Esophagus muscularis mucosa (tissue), 4 donors: ENCODE data around the gene PPHLN1. TPM values are rescaled to one million over a fixed set of nuclear protein-coding genes. Genes with fewer than 3 reads are reported as not detected.

Experiments
- DNase-seq: peaks from one replicate; pipeline ENCODE4 v3.0.0-alpha.2; 2017; ENCODE audit errors: extremely low spot score
- H3K27ac ChIP-seq, 4 donors: fragments of 200-600 bp; sonication (generic); replicated peaks in 1 of 4; 1 replicate in 3 of 4; 2 replicates in 1 of 4; pipeline ENCODE4 v1.5.1; 2016 to 2019; ENCODE audit warnings: mild to moderate bottlenecking in 1 of 4
- H3K27me3 ChIP-seq, 4 donors: fragments of 200-600 bp; sonication (generic); one replicate each; pipeline versions ENCODE4 v1.5.1 to v1.6.0; 2016 to 2019
- H3K36me3 ChIP-seq, 4 donors: fragments of 200-600 bp; sonication (generic); one replicate each; pipeline ENCODE4 v1.5.1; 2016 to 2019
- H3K4me1 ChIP-seq, 4 donors: fragments of 200-600 bp; sonication (generic); one replicate each; pipeline ENCODE4 v1.5.1; 2016 to 2019
- H3K4me3 ChIP-seq, 4 donors: fragments of 200-600 bp; sonication (generic); 1 replicate in 2 of 4; 2 replicates in 2 of 4; pipeline ENCODE4 v1.5.1; 2016 to 2019; ENCODE audit warnings: mild to moderate bottlenecking in 4 of 4, moderate library complexity in 1 of 4
- H3K9me3 ChIP-seq, 4 donors: fragments of 200-600 bp; sonication (generic); 1 replicate in 3 of 4; 2 replicates in 1 of 4; pipeline ENCODE4 v1.5.1; 2016 to 2019
- CTCF ChIP-seq, 3 experiments: fragments of 200-600 bp in 2 of 3; fragments of 450-650 bp in 1 of 3; sonication (generic) in 2 of 3; IDR thresholded peaks; one replicate each; pipeline ENCODE4 v1.5.1; 2017 to 2019; ENCODE audit warnings: antibody characterized with exemption in 3 of 3, mild to moderate bottlenecking in 2 of 3, moderate library complexity in 1 of 3
- EP300 ChIP-seq: sonication (generic); formaldehyde crosslinking; IDR thresholded peaks from one replicate; pipeline ENCODE4 v1.6.1; 2017; ENCODE audit warnings: antibody characterized with exemption
- POLR2A ChIP-seq: fragments of 450-650 bp; IDR thresholded peaks from one replicate; pipeline ENCODE4 v1.6.1; 2017; ENCODE audit warnings: antibody characterized with exemption, moderate library complexity, mild to moderate bottlenecking, low read depth
- POLR2AphosphoS5 ChIP-seq, 2 donors: sonication (generic); formaldehyde crosslinking; IDR thresholded peaks; one replicate each; pipeline ENCODE4 v1.6.1; 2017; ENCODE audit warnings: antibody characterized with exemption in 2 of 2
- WGBS: methylation state at CpG from one replicate; pipeline ENCODE4 v1.1.5; 2018; 5-methylcytosine and 5-hydroxymethylcytosine counted together
- intact Hi-C: fragments of 100-400 bp; cut with DNase I; formaldehyde crosslinking; loops from one replicate; pipeline ENCODE4 v1.15.1; 2023
- total RNA-seq, 4 donors: library from RNA; depleted of rRNA; stranded (reverse); fragments of >200 nt; gene quantifications; one replicate each; pipeline versions ENCODE4 v1.1.0 to v1.2.1, GENCODE V29; 2016

The PPHLN1 gene
- total RNA-seq, 4 donors from 2014 or later, result 40.0 to 45.3 (median 42.1) TPM

DNA sequence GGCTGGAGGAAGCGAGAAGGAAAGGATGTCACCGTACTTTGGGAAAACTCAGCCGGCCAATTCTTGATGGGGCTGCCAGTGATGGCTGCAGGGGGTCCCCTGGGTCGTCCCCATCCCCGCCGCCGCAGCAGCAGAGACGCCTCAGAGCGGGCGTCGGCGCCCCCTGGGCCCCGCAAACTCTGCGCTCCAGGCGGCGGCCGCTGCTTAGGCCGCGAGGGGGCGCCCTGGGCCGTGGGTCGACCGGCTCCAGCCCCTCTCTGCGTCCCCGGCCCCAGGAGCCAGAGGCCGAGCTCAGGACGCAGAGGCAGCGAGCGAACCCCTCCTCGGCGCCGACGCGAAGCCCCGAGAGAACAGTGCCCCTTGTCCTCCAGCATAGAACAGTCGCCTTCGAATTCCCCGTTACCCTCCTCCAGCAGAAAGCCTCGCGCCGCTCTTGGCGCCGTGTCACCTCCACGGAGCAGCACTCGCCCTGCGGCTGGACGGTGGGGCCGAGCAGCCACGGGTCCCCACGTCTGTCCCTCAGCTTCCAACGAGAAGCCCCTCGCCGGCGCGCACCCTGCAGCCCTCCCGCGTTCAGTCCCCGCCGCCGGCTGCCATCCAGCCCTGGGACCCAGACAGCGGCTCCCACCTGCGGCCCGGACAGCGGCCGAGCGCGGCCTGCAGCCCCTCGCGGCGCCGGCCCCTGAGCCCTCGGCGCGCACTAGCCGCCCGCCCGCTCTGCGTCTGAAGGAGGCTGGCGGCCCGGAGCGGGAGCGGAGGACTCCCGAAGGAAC, 157.0 kb downstream of the PPHLN1 start:
- TF ChIP-seq EP300 (peak; percentile 12), POLR2A (no peak), POLR2AphosphoS5 (IDR thresholded peaks at IDR 0.05) (peak in 1 of 2 donors; percentile 38), CTCF (IDR thresholded peaks at IDR 0.05) (peak; percentile 81 to 98 (median 96))
- Histone ChIP-seq H3K9me3 (no peaks in the 10 kb centered on the region), H3K27ac (peak overlapping the region; percentile 88 to 97 (median 91)), H3K4me1 (peaks cover 27 to 39% (median 29%) of the 10 kb centered on the region in 4 donors), H3K36me3 (no peaks in the 10 kb centered on the region), H3K4me3 (peak overlapping the region; percentile 76 to 94 (median 84)), H3K27me3 (no peaks in the 10 kb centered on the region)
- intact Hi-C loops, result loop anchor here (2.0 to 5.0 kb wide), 4 partner anchors 86 to 854 kb away; partner anchors contain the start of gene PRICKLE1
- no peak for DNase-seq
- 0% methylated on average over 13 of the region's 83 CpGs for whole genome bisulfite sequencing

DNA sequence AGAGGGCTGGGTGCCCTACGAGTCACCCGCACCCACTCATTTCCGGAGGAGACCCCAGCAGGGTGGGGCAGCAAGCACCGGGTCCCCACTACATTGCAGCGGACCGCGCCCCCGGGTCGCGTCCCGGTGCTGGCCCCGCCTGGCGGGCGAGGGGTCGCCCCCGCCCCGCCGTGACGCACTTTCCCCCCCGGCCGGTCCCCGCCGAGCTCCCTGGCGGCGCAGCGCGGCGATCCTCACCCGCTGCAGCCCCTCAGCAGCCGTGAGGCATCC, 157.5 kb downstream of the PPHLN1 start:
- Histone ChIP-seq H3K27me3 (no peaks in the 10 kb centered on the region), H3K36me3 (no peaks in the 10 kb centered on the region), H3K27ac (peak overlapping the region; percentile 88 to 97 (median 91)), H3K4me3 (peak overlapping the region; percentile 76 to 94 (median 84)), H3K4me1 (peaks cover 24 to 39% (median 29%) of the 10 kb centered on the region in 4 donors), H3K9me3 (no peaks in the 10 kb centered on the region)
- no peak for DNase-seq
- peak in 1 of 2 donors; percentile 9 for TF ChIP-seq POLR2AphosphoS5 (IDR thresholded peaks at IDR 0.05)
- TF ChIP-seq POLR2A, result no peak
- no peak for TF ChIP-seq CTCF (IDR thresholded peaks at IDR 0.05)
- no peak for TF ChIP-seq EP300
- intact Hi-C loops, result loop anchor here (2.0 to 5.0 kb wide), 4 partner anchors 85 to 853 kb away; partner anchors contain the start of gene PRICKLE1
- WGBS, result 0% methylated on average over 12 of the region's 30 CpGs

GRCh38 chr12:42484996-42485395, 159.0 kb downstream of the PPHLN1 start:
- Histone ChIP-seq H3K36me3 (no peaks in the 10 kb centered on the region), H3K9me3 (no peaks in the 10 kb centered on the region), H3K27ac (peak overlapping the region in 2 of 4 donors; percentile 93 to 97), H3K4me1 (peaks cover 19 to 39% (median 28%) of the 10 kb centered on the region in 4 donors), H3K27me3 (no peaks in the 10 kb centered on the region), H3K4me3 (no peak overlapping the region)
- WGBS, result 57% methylated on average over 3 of the region's 3 CpGs
- TF ChIP-seq CTCF (IDR thresholded peaks at IDR 0.05), result no peak
- TF ChIP-seq POLR2AphosphoS5 (IDR thresholded peaks at IDR 0.05), result no peak
- TF ChIP-seq POLR2A, result no peak
- TF ChIP-seq EP300, result no peak
- intact Hi-C loops, result loop anchor here (5.0 kb wide), 1 partner anchor 102 kb away; the partner anchor contains the start of gene PRICKLE1
- no peak for DNase-seq

DNA sequence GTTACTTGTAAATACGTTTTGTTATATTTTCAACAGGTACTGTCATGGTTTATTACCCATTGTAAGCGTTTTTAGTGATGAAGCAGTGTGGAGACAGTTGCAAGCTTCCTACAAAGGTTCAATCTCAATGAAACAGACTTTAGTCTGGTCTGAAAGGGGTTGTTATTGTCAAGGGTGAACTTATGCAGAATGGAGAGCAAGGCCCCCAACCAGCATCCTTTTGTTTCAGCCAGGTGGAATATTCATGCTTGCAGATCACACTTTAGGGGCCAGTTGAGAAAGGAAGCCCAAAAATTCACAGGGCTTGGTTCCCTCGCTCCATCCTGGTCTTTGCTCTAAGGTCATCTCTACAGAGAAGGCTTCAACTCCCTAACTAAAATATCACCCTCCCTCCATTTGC, 159.9 kb downstream of the PPHLN1 start:
- intact Hi-C loops, result no loop called here
- Histone ChIP-seq H3K4me3 (no peak overlapping the region), H3K27ac (no peak overlapping the region), H3K4me1 (peaks cover 11 to 31% (median 24%) of the 10 kb centered on the region in 4 donors), H3K27me3 (no peaks in the 10 kb centered on the region), H3K36me3 (no peaks in the 10 kb centered on the region), H3K9me3 (no peaks in the 10 kb centered on the region)
- DNase-seq, result no peak
- no peak for TF ChIP-seq POLR2AphosphoS5 (IDR thresholded peaks at IDR 0.05)
- TF ChIP-seq CTCF (IDR thresholded peaks at IDR 0.05), result no peak
- no peak for TF ChIP-seq EP300
- no peak for TF ChIP-seq POLR2A
- WGBS, result 91% methylated on average over 3 of the region's 3 CpGs
